ENCODE data around the gene SLC16A12. TPM values are rescaled to one million over a fixed set of nuclear protein-coding genes. Genes with fewer than 3 reads are reported as not detected.
"Not testable (repeated sequence)": the region's sequence is repeated elsewhere in the genome, so short reads cannot be mapped to it uniquely, and the experiment has no call there.

SLC16A12 gene
- total and polyA plus RNA-seq, 12 donors, result 0.25 to 2.4 (median 0.53) TPM; not detected in 1

GRCh38 chr10:89548673-89549072 lies 13.3 kb upstream of the SLC16A12 start:
- H3K4me3 ChIP-seq, result no peak overlapping the region
- WGBS, 4 donors, result 60 to 89% (median 83%) methylated on average over 5 to 6 of the region's 6 CpGs
- no peaks in the 10 kb centered on the region for H3K27me3 ChIP-seq
- H3K27ac ChIP-seq, result no peak overlapping the region
- peaks cover 0 to 3% of the 10 kb centered on the region in 2 donors for H3K4me1 ChIP-seq (replicated peaks in 1 of 2)
- no peak for DNase-seq
- no peaks in the 10 kb centered on the region for H3K9me3 ChIP-seq (replicated peaks in 1 of 3)
- intact Hi-C loops (cut with DNase I), result no loop called here
- TF ChIP-seq CTCF (IDR thresholded peaks at IDR 0.05), result no peak
- no peak for TF ChIP-seq POLR2A (IDR thresholded peaks at IDR 0.05)
- H3K36me3 ChIP-seq (replicated peaks in 1 of 2), result no peaks in the 10 kb centered on the region

- no peak for DNase-seq
- no peak overlapping the region for H3K27ac ChIP-seq
- H3K4me3 ChIP-seq, result no peak overlapping the region
- no peaks in the 10 kb centered on the region for H3K4me1 ChIP-seq (replicated peaks in 1 of 2)
- intact Hi-C loops (cut with DNase I), result no loop called here
- no peaks in the 10 kb centered on the region for H3K36me3 ChIP-seq (replicated peaks in 1 of 2)
- WGBS, 4 donors, result 61 to 81% (median 77%) methylated on average over 2 of the region's 2 CpGs
- no peaks in the 10 kb centered on the region for H3K9me3 ChIP-seq (replicated peaks in 1 of 3)
- no peak for TF ChIP-seq POLR2A (IDR thresholded peaks at IDR 0.05)
- no peak for TF ChIP-seq CTCF (IDR thresholded peaks at IDR 0.05)
- no peaks in the 10 kb centered on the region for H3K27me3 ChIP-seq
Measured at GRCh38 chr10:89547853-89548513, 12.6 kb upstream of the SLC16A12 start.

DNA sequence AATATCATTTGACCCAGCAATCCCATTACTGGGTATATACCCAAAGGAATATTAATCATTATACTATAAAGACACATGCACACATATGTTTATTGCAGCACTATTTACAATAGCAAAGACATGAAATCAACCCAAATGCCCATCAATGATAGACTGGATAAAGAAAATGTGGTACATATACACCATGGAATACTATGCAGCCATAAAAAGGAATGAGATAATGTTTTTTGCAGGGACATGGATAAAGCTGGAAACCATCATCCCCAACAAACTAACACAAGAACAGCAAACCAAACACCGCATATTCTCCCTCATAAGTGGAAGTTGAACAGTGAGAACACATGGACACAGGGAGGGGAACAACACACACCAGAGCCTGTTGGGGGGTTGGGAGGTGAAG lies 11.3 kb upstream of the SLC16A12 start:
- intact Hi-C loops (cut with DNase I); H3K27ac ChIP-seq; H3K4me1 ChIP-seq (replicated peaks in 1 of 2); H3K27me3 ChIP-seq; H3K4me3 ChIP-seq; H3K9me3 ChIP-seq (replicated peaks in 1 of 3); DNase-seq; H3K36me3 ChIP-seq (replicated peaks in 1 of 2): not testable (repeated sequence)
- 84 to 100% (median 95%) methylated on average over 1 of the region's 1 CpG for WGBS, 4 donors

- no peak overlapping the region for H3K4me3 ChIP-seq
- no peaks in the 10 kb centered on the region for H3K9me3 ChIP-seq (replicated peaks in 1 of 3)
- H3K36me3 ChIP-seq (replicated peaks in 1 of 2), result no peaks in the 10 kb centered on the region
- no peaks in the 10 kb centered on the region for H3K4me1 ChIP-seq (replicated peaks in 1 of 2)
- TF ChIP-seq CTCF (IDR thresholded peaks at IDR 0.05) (no peak), POLR2A (IDR thresholded peaks at IDR 0.05) (no peak)
- H3K27ac ChIP-seq, result no peak overlapping the region
- no peak for DNase-seq
- H3K27me3 ChIP-seq, result peaks cover 6% of the 10 kb centered on the region
- intact Hi-C loops (cut with DNase I), result no loop called here
- 69 to 90% (median 83%) methylated on average over 3 of the region's 3 CpGs for WGBS, 4 donors
Measured at GRCh38 chr10:89543841-89544240, 8.4 kb upstream of the SLC16A12 start.

DNA sequence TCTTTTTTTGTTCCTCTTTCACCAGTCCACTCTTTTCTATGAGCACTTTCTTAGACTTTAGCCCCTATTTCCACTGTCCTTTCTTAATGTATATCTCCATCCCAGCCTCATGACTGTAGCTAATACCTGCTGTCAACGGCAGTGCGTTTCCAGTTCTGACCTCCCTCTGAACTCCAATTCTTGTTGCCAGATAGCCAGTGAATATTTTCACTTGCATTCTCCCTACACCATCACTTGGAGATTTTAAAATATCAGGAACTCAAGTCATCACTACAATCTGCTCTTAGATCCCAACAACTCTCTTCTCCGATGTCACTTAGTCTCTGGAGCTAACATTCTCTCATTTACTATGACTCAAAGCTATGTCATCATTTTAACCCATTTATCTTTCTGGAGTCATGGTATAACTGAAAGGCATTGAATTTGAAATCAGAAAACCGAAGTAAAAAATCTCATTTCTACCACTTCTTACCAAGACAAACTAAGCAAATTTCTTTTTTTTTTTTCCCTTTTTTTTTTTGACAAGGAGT lies 5.1 kb upstream of the SLC16A12 start:
- WGBS, 4 donors, result 71 to 79% (median 76%) methylated on average over 4 of the region's 4 CpGs
- no peak for TF ChIP-seq POLR2A (IDR thresholded peaks at IDR 0.05)
- TF ChIP-seq CTCF (IDR thresholded peaks at IDR 0.05), result no peak
- intact Hi-C loops (cut with DNase I), result no loop called here

More for the DNA sequence above, 5.1 kb upstream of the SLC16A12 start:
- H3K27ac ChIP-seq, result no peak overlapping the region
- peaks cover 11% of the 10 kb centered on the region for H3K27me3 ChIP-seq
- peaks cover 0 to 3% of the 10 kb centered on the region in 2 donors for H3K4me1 ChIP-seq (replicated peaks in 1 of 2)
- no peak for DNase-seq
- no peaks in the 10 kb centered on the region for H3K9me3 ChIP-seq (replicated peaks in 1 of 3)
- no peaks in the 10 kb centered on the region for H3K36me3 ChIP-seq (replicated peaks in 1 of 2)
- H3K4me3 ChIP-seq, result no peak overlapping the region
